ENCODE measurements around the gene SPPL2C. TPM values are rescaled to one million over a fixed set of nuclear protein-coding genes. Genes with fewer than 3 reads are reported as not detected.

SPPL2C gene
- polyA plus RNA-seq, 4 donors, result not detected

GRCh38 chr17:45824475-45824874, 20.2 kb upstream of the SPPL2C start:
- Histone ChIP-seq H3K27ac (ENCODE audit: low read depth in 1 of 3, low read length in 2 of 3) (no peak overlapping the region), H3K4me3 (ENCODE audit: low read depth in 1 of 3, low read length in 3 of 3) (no peak overlapping the region), H3K36me3 (ENCODE audit: control insufficient read depth in 3 of 3, insufficient read depth in 2 of 3, low read depth in 1 of 3, low read length in 3 of 3) (no peaks in the 10 kb centered on the region), H3K4me1 (ENCODE audit: control insufficient read depth in 3 of 3, insufficient read depth in 2 of 3, low read depth in 1 of 3, low read length in 2 of 3) (no peaks in the 10 kb centered on the region), H3K9me3 (ENCODE audit: control insufficient read depth in 2 of 2, insufficient read depth in 1 of 2, low read depth in 1 of 2, low read length in 1 of 2) (no peaks in the 10 kb centered on the region), H3K27me3 (ENCODE audit: control insufficient read depth in 3 of 3, insufficient read depth in 3 of 3, low read length in 3 of 3) (peaks cover 0 to 2% (median 0%) of the 10 kb centered on the region in 3 donors)
- FAIRE-seq (no peak), DNase-seq (no peak)
- 83 to 85% (median 83%) methylated on average over 7 of the region's 7 CpGs for WGBS, 3 donors

- no peak for FAIRE-seq
Measured at GRCh38 chr17:45824901-45825492, 19.7 kb upstream of the SPPL2C start.

GRCh38 chr17:45825792-45826191, 18.9 kb upstream of the SPPL2C start:
- no peak overlapping the region for H3K4me3 ChIP-seq (ENCODE audit: low read depth in 1 of 3, low read length in 3 of 3)
- no peak overlapping the region for H3K27ac ChIP-seq (ENCODE audit: low read depth in 1 of 3, low read length in 2 of 3)
- H3K4me1 ChIP-seq (ENCODE audit: control insufficient read depth in 3 of 3, insufficient read depth in 2 of 3, low read depth in 1 of 3, low read length in 2 of 3), result no peaks in the 10 kb centered on the region
- no peak for DNase-seq
- FAIRE-seq, result no peak
- H3K9me3 ChIP-seq (ENCODE audit: control insufficient read depth in 2 of 2, insufficient read depth in 1 of 2, low read depth in 1 of 2, low read length in 1 of 2), result no peaks in the 10 kb centered on the region
- WGBS, 3 donors, result 88 to 91% (median 88%) methylated on average over 14 of the region's 14 CpGs
- no peaks in the 10 kb centered on the region for H3K36me3 ChIP-seq (ENCODE audit: control insufficient read depth in 3 of 3, insufficient read depth in 2 of 3, low read depth in 1 of 3, low read length in 3 of 3)
- H3K27me3 ChIP-seq (ENCODE audit: control insufficient read depth in 3 of 3, insufficient read depth in 3 of 3, low read length in 3 of 3), result peaks cover 0 to 2% (median 0%) of the 10 kb centered on the region in 3 donors

More at GRCh38 chr17:45824901-45825492, 19.7 kb upstream of the SPPL2C start:
- Histone ChIP-seq H3K4me1 (ENCODE audit: control insufficient read depth in 3 of 3, insufficient read depth in 2 of 3, low read depth in 1 of 3, low read length in 2 of 3) (no peaks in the 10 kb centered on the region), H3K36me3 (ENCODE audit: control insufficient read depth in 3 of 3, insufficient read depth in 2 of 3, low read depth in 1 of 3, low read length in 3 of 3) (no peaks in the 10 kb centered on the region), H3K27ac (ENCODE audit: low read depth in 1 of 3, low read length in 2 of 3) (no peak overlapping the region), H3K9me3 (ENCODE audit: control insufficient read depth in 2 of 2, insufficient read depth in 1 of 2, low read depth in 1 of 2, low read length in 1 of 2) (no peaks in the 10 kb centered on the region), H3K27me3 (ENCODE audit: control insufficient read depth in 3 of 3, insufficient read depth in 3 of 3, low read length in 3 of 3) (peaks cover 0 to 2% (median 0%) of the 10 kb centered on the region in 3 donors), H3K4me3 (ENCODE audit: low read depth in 1 of 3, low read length in 3 of 3) (no peak overlapping the region)
- WGBS, 3 donors, result 82 to 91% (median 83%) methylated on average over 12 to 13 of the region's 13 CpGs
- DNase-seq, result no peak

GRCh38 chr17:45826919-45827588, 17.6 kb upstream of the SPPL2C start:
- DNase-seq (no peak), FAIRE-seq (no peak)
- Histone ChIP-seq H3K36me3 (ENCODE audit: control insufficient read depth in 3 of 3, insufficient read depth in 2 of 3, low read depth in 1 of 3, low read length in 3 of 3) (no peaks in the 10 kb centered on the region), H3K4me3 (ENCODE audit: low read depth in 1 of 3, low read length in 3 of 3) (no peak overlapping the region), H3K9me3 (ENCODE audit: control insufficient read depth in 2 of 2, insufficient read depth in 1 of 2, low read depth in 1 of 2, low read length in 1 of 2) (no peaks in the 10 kb centered on the region), H3K27ac (ENCODE audit: low read depth in 1 of 3, low read length in 2 of 3) (no peak overlapping the region), H3K27me3 (ENCODE audit: control insufficient read depth in 3 of 3, insufficient read depth in 3 of 3, low read length in 3 of 3) (peaks cover 0 to 4% (median 0%) of the 10 kb centered on the region in 3 donors), H3K4me1 (ENCODE audit: control insufficient read depth in 3 of 3, insufficient read depth in 2 of 3, low read depth in 1 of 3, low read length in 2 of 3) (no peaks in the 10 kb centered on the region)
- WGBS, 3 donors, result 88 to 89% (median 88%) methylated on average over 16 of the region's 16 CpGs

GRCh38 chr17:45828171-45828570, 16.5 kb upstream of the SPPL2C start:
- H3K36me3 ChIP-seq (ENCODE audit: control insufficient read depth in 3 of 3, insufficient read depth in 2 of 3, low read depth in 1 of 3, low read length in 3 of 3), result no peaks in the 10 kb centered on the region
- no peak for DNase-seq
- no peaks in the 10 kb centered on the region for H3K4me1 ChIP-seq (ENCODE audit: control insufficient read depth in 3 of 3, insufficient read depth in 2 of 3, low read depth in 1 of 3, low read length in 2 of 3)
- no peaks in the 10 kb centered on the region for H3K9me3 ChIP-seq (ENCODE audit: control insufficient read depth in 2 of 2, insufficient read depth in 1 of 2, low read depth in 1 of 2, low read length in 1 of 2)
- H3K27ac ChIP-seq (ENCODE audit: low read depth in 1 of 3, low read length in 2 of 3), result no peak overlapping the region
- FAIRE-seq, result no peak
- H3K4me3 ChIP-seq (ENCODE audit: low read depth in 1 of 3, low read length in 3 of 3), result no peak overlapping the region
- 63 to 70% (median 68%) methylated on average over 9 of the region's 9 CpGs for WGBS, 3 donors
- peaks cover 0 to 7% (median 0%) of the 10 kb centered on the region in 3 donors for H3K27me3 ChIP-seq (ENCODE audit: control insufficient read depth in 3 of 3, insufficient read depth in 3 of 3, low read length in 3 of 3)

DNA sequence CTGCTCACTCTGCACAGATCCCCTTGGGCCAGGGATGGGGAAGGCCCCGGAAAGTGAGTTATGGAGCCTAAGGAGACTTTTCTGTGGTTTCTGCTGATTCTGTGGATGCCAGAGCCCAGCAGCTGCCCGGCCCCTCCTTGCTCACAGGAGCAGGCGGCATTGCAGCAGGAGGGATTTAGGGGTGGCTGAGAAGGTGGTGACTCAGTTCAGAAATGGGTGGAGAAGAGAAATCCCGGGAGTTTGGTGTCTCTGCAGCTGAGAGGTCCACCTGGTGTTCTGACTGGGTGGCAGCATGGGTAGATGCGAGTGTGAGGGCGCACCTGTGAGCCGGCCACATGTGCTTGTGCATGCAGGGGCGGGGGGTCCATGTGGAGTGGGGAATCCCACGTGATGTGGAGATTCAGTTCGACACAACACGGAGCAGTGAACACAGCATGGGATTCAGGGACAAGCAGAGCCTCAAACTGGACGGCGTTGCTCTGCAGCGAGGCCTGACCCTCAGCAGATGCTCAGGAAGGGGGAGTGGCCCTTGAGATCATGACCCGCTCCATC, 16.0 kb upstream of the SPPL2C start:
- DNase-seq (no peak), FAIRE-seq (no peak)
- no peaks in the 10 kb centered on the region for H3K4me1 ChIP-seq (ENCODE audit: control insufficient read depth in 3 of 3, insufficient read depth in 2 of 3, low read depth in 1 of 3, low read length in 2 of 3)
- no peak overlapping the region for H3K4me3 ChIP-seq (ENCODE audit: low read depth in 1 of 3, low read length in 3 of 3)
- 73 to 74% (median 74%) methylated on average over 15 of the region's 15 CpGs for WGBS, 3 donors
- no peaks in the 10 kb centered on the region for H3K36me3 ChIP-seq (ENCODE audit: control insufficient read depth in 3 of 3, insufficient read depth in 2 of 3, low read depth in 1 of 3, low read length in 3 of 3)
- peaks cover 0 to 7% (median 0%) of the 10 kb centered on the region in 3 donors for H3K27me3 ChIP-seq (ENCODE audit: control insufficient read depth in 3 of 3, insufficient read depth in 3 of 3, low read length in 3 of 3)
- H3K9me3 ChIP-seq (ENCODE audit: control insufficient read depth in 2 of 2, insufficient read depth in 1 of 2, low read depth in 1 of 2, low read length in 1 of 2), result no peaks in the 10 kb centered on the region
- H3K27ac ChIP-seq (ENCODE audit: low read depth in 1 of 3, low read length in 2 of 3), result no peak overlapping the region

GRCh38 chr17:45833920-45834319, 10.8 kb upstream of the SPPL2C start:
- DNase-seq (no peak), FAIRE-seq (no peak)
- WGBS, 3 donors, result 48 to 85% (median 75%) methylated on average over 6 of the region's 6 CpGs
- Histone ChIP-seq H3K27ac (ENCODE audit: low read depth in 1 of 3, low read length in 2 of 3) (no peak overlapping the region), H3K27me3 (ENCODE audit: control insufficient read depth in 3 of 3, insufficient read depth in 3 of 3, low read length in 3 of 3) (peaks cover 0 to 16% (median 4%) of the 10 kb centered on the region in 3 donors), H3K9me3 (ENCODE audit: control insufficient read depth in 2 of 2, insufficient read depth in 1 of 2, low read depth in 1 of 2, low read length in 1 of 2) (no peaks in the 10 kb centered on the region), H3K4me1 (ENCODE audit: control insufficient read depth in 3 of 3, insufficient read depth in 2 of 3, low read depth in 1 of 3, low read length in 2 of 3) (no peaks in the 10 kb centered on the region), H3K4me3 (ENCODE audit: low read depth in 1 of 3, low read length in 3 of 3) (no peak overlapping the region), H3K36me3 (ENCODE audit: control insufficient read depth in 3 of 3, insufficient read depth in 2 of 3, low read depth in 1 of 3, low read length in 3 of 3) (no peaks in the 10 kb centered on the region)

- Histone ChIP-seq H3K36me3 (ENCODE audit: control insufficient read depth in 3 of 3, insufficient read depth in 2 of 3, low read depth in 1 of 3, low read length in 3 of 3) (no peaks in the 10 kb centered on the region), H3K4me3 (ENCODE audit: low read depth in 1 of 3, low read length in 3 of 3) (no peak overlapping the region), H3K27ac (ENCODE audit: low read depth in 1 of 3, low read length in 2 of 3) (no peak overlapping the region), H3K27me3 (ENCODE audit: control insufficient read depth in 3 of 3, insufficient read depth in 3 of 3, low read length in 3 of 3) (peaks cover 0 to 17% (median 4%) of the 10 kb centered on the region in 3 donors), H3K9me3 (ENCODE audit: control insufficient read depth in 2 of 2, insufficient read depth in 1 of 2, low read depth in 1 of 2, low read length in 1 of 2) (no peaks in the 10 kb centered on the region), H3K4me1 (ENCODE audit: control insufficient read depth in 3 of 3, insufficient read depth in 2 of 3, low read depth in 1 of 3, low read length in 2 of 3) (no peaks in the 10 kb centered on the region)
- DNase-seq, result no peak
- FAIRE-seq, result no peak
- 85 to 86% (median 86%) methylated on average over 23 to 26 of the region's 26 CpGs for WGBS, 3 donors
Measured at GRCh38 chr17:45834471-45835396, 9.9 kb upstream of the SPPL2C start.
